Left renal pelvis (tissue), 4 donors: ENCODE results near the gene ITPK1. TPM values are rescaled to one million over a fixed set of nuclear protein-coding genes. Genes with fewer than 3 reads are reported as not detected.
"Not testable (repeated sequence)": the region's sequence is repeated elsewhere in the genome, so short reads cannot be mapped to it uniquely, and the experiment has no call there.

Source experiments
- DNase-seq, 4 donors: peaks; one replicate each; pipeline ENCODE4 v3.0.0-alpha.2; 2013; ENCODE audit warnings: low read depth in 4 of 4, low spot score in 3 of 4
- polyA plus RNA-seq, 4 donors: library from polyadenylated mRNA; unstranded; fragments of 120-200 nt; gene quantifications; one replicate each; pipeline ENCODE4 v1.2.1, GENCODE V29; 2013; ENCODE audit not compliant: insufficient read length in 4 of 4

ITPK1 gene
- polyA plus RNA-seq: 10 to 100 TPM; 16.5 to 33.7 (median 28.0) TPM

DNA sequence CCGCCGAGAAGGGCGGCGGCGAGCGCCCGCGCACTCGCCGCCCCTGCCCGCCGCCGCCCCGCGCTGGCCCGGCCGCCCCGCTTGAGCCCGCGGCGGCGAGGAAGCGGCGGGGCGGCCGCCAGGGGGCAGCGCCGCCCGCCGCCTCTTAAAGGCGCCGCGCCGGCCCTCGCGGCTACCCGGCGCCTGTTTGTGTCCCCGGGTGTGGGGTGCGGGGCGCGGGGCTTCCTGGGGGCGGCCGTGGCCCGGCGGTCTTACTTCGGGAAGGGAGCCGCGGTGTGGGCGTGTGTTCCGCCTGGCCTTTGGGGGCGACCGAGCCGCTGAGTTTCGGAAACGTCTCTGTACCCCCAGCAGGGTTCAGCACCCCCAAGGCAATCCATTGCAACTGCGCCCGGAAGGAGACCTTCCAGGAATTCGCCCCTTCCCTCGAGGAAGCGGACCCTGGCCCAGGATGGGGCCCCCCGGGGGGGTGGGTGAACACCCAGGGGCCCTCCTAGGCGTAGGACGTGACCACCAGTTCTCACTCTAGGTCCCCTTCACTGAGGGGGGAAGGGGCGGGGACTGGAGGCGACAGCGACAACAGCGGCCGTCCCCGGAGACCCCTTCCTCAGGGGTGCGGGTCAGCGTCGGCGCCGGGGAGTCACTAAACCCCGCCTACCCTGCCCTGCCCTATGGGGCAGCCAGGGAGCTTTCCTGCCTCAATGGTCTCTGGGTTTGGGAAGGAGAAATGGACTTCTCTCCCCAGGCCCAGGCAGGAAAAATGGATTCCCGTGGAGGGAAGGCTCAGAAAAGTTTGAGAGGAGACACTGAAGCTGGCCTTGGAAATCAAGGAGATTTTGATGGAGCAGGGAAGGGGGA lies at the start of gene ITPK1:
ITPK1 (minus strand) TSS at position 105 of the 855 bp plus-strand sequence. CDS start 762 bp downstream, outside the sequence.
- peak in 1 of 4 donors; percentile 42 for DNase-seq

DNA sequence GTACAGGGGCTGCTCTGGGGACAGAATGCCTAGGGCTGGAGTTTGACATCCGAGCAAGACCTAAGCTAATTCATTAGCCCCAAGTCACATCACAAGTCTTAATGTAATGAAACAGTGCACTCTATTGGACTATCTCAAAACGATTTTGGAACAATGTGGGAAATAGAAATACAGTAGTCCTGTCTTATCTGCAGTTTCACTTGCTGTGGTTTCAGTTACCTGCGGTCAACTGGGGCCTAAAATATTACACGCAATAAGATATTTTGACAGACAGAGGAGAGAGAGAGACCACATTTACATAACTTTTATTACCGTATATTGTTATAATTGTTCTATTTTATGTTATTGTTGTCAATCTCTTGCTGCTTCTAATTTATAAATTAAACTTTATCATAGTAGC lies 47.8 kb upstream of the ITPK1 start:
- no peak for DNase-seq

- DNase-seq: no peak
Measured at GRCh38 chr14:93161411-93161940, 45.8 kb upstream of the ITPK1 start.

GRCh38 chr14:93160353-93160801 lies 44.7 kb upstream of the ITPK1 start:
- DNase-seq: no peak

GRCh38 chr14:93159625-93160352 lies 44.1 kb upstream of the ITPK1 start:
- not testable (repeated sequence) for DNase-seq

DNA sequence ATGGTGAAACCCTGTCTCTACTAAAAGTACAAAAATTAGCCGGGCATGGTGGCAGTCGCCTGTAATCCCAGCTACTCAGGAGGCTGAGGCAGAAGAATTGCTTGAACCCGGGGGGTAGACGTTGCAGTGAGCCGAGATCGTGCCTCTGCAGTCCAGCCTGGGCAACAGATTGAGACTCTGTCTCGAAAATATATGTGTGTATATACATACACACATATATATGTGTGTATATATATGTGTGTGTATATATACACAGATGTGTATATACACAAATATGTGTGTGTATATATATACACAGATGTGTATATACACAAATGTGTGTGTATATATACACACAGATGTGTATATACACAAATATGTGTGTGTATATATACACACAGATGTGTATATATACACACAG lies 42.6 kb upstream of the ITPK1 start:
- DNase-seq: not testable (repeated sequence)

DNA sequence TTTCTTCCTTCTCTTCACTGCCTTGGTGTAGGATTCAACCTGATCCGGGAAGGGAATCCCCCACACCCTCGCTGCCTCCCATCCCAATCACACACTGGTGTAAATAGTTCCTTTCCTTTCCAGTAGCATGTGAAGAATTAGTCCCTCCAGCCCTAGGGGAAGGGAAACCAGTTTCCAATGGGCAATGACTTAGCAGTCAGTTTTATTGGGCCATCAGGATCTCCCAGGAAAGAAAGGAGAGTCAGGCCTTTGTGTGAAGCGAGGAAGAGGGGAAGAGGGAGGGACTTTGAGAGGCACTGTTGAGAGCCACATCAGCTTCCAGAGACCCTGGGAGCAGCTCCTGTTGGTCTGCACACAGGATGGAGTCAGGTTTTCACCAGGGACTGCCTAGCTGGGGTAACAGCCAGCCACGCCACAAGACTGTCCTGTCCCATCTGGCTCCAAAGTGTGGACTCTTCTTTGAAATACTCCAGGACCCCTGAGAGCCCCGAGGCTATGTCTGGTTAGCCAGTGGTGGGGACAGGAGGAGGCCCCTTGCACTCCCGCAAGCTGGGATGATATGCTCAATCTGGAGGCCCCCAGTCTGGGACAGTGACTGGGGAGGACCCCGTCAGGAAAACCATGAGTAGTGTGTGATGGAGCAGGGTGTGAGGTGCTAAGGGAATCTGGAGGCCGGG lies 41.1 kb upstream of the ITPK1 start:
- no peak for DNase-seq

GRCh38 chr14:93155667-93156066 lies 39.9 kb upstream of the ITPK1 start:
- no peak for DNase-seq

DNA sequence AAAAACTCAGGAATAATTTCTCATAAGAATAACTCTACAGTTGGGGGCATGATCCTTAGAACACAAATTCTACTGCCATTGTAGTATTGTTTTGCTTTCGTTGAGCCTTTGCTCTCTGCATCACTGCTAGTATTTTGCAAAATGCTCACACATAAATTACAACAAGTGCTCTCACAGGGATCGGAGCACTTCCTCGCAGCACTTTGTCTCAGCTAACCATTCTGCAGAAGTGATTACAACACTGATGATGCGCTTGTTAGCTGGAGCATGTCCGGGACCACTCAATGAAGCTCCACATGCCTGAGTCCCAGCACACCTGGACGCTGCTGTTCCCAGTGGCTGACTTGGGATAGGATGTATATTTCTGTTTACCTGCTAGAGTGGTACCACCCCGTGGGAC lies 37.4 kb upstream of the ITPK1 start:
- DNase-seq: no peak

- DNase-seq: no peak
Measured at GRCh38 chr14:93150227-93151208, 34.8 kb upstream of the ITPK1 start.

DNA sequence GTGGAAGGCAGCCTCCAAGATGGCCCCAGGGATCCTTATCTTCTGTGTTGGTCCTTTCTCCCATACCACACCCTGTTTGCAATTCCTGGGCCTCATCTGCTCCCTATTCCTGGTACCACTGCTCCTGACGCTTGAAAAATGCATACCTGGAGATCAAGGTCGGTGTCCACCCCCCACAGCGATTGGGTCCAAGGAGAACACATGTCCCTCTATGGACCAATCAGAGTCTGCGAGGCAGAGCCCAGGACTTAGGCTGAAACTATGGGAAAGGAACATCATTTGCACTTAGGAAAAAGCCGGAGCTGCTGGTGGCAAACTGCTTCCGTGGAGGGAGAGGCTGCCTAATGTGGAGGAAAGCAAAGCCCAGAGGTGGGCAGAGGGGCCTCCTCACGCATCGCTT lies 33.3 kb upstream of the ITPK1 start:
- DNase-seq: no peak

DNA sequence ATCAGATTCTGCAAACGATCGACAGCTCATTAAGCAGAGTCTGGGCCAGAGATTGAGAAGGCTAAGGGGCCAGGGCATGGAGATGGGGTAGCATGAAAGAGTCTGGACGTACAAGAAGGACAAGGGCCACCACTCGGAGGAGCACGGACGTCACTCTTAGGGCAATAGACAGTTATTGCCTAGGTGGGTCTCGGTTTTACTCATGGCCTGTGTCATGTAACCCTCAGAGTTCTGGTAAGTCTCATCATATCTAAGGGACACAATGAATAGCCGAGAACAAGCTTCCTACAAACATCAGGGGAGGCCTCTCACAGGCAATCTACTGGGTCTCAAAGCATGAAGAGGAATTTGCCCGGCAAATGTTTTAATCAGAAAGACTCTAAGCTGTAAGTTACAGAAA lies 30.4 kb upstream of the ITPK1 start:
- DNase-seq: no peak

GRCh38 chr14:93142854-93143652 lies 27.3 kb upstream of the ITPK1 start:
- no peak for DNase-seq

DNA sequence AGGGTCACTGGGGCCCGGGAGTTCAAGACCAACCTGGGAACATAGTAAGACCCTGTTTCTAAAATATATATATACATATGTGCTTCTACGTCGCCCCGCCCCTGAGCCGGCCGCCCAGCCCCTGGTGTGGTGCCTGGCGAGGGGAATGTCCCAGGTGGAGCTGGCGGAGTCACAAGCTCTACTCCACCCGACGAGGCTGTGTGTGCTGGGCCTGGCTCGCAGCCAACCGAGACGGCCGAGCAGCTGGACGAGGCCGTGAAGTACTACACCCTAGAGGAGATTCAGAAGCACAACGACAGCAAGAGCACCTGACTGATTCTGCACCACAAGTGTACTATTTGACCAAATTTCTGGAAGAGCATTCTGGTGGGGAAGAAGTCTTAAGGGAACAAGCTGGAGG lies 22.1 kb upstream of the ITPK1 start:
- no peak for DNase-seq

DNA sequence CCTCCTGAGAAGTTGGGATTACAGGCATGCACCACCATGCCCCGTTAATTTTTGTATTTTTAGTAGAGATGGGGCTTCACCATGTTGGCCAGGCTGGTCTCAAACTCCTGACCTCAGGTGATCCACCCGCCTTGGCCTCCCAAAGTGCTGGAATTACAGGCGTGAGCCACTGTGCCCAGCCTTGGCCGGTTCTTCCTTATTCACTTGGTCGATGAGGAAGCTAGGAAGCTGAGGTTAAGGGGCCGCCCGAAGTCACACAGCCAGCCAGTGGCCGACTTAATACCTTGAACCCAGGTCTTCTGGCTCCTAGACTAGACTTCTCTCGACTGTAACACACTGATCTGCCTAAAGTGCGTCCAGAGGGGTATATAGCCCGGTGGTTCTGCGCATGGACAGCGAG lies 20.8 kb upstream of the ITPK1 start:
- not testable (repeated sequence) for DNase-seq

DNA sequence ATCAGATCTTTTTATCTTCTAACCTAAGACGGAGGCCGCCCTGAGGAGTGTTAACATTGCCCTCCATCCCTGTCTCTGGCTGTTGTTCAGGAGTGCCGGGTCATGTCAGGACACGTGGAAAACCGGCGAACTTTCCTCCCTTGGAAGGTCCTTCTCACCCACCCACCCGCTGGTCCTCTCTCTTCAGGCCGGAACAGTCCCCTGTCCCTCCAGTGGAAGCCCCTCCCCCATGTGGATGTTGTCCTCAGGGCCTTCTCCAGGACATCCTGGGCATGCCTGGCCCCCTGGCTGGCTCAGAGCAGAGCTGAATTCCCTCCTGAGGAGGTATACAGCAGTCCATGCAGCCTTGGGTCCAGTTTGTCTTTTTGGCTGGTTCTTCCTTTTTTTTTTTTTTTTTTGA lies 20.3 kb upstream of the ITPK1 start:
- no peak for DNase-seq

DNA sequence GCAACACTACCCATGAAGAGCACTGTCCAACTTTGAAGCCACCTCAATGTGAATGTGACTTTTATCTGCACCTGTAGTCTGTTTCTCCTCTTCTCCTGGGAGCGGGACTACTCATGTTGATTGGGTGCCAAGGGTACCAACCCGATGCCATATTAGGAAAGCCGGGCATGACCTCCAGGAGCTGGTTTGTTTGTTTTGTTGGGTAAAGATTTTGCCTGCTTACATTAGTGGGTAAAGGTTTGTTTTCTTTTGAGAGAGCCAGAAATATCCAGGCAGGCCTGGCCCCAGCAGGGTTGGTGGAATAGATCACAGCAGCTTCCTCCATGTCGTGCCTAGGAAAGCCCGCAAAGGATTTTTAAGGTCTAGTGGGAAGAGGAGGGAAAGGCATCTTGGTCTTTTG lies 19.7 kb upstream of the ITPK1 start:
- no peak for DNase-seq

DNA sequence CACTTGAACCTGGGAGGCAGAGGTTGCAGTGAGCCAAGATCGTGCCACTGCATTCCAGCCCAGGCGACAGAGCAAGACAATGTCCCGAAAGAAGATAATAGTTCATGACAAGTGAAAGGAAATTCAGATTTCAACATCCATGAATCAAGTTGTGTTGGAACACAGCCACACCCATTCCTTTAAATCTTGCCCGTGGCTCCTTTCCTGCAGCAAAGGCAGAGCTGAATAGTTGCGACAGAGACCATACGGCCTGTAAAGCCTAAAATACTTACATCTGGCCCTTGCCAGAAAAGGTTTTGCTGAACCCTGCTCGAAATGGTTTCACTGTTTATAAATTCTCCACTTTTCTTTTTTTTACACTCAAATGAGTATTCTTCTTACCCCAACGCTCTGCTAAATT lies 17.7 kb upstream of the ITPK1 start:
- DNase-seq: no peak

GRCh38 chr14:93132472-93133065 lies 16.8 kb upstream of the ITPK1 start:
- no peak for DNase-seq
